Hepatocyte (in vitro differentiated cells): ENCODE data around the gene YWHAQ.

ENCODE experiments used
- CTCF ChIP-seq: fragments of 200-600 bp; sonication (generic); IDR thresholded peaks from 2 replicates; pipeline ENCODE4 v1.5.1; 2016; ENCODE audit warnings: antibody characterized with exemption, mild to moderate bottlenecking; ENCODE audit not compliant: poor library complexity
- EZH2 ChIP-seq: fragments of 200-600 bp; sonication (generic); IDR thresholded peaks from 2 replicates; pipeline ENCODE4 v1.6.1; 2016; ENCODE audit warnings: antibody characterized with exemption, mild to moderate bottlenecking, borderline replicate concordance
- EZH2phosphoT487 ChIP-seq: fragments of 200-600 bp; sonication (generic); IDR thresholded peaks from one replicate; pipeline ENCODE4 v1.6.1; 2018; ENCODE audit warnings: antibody characterized with exemption, mild to moderate bottlenecking, low read depth, moderate library complexity; ENCODE audit not compliant: unreplicated experiment, severe bottlenecking

- TF ChIP-seq CTCF = no peak
- no peak for TF ChIP-seq EZH2phosphoT487
- TF ChIP-seq EZH2 = no peak
Measured at GRCh38 chr2:9627310-9627709, 3.5 kb downstream of the YWHAQ start.
